Type B pancreatic cell (in vitro differentiated cells): ENCODE data around the gene ALKBH5. TPM values are rescaled to one million over a fixed set of nuclear protein-coding genes. Genes with fewer than 3 reads are reported as not detected.

Experiments
- DNase-seq: peaks from one replicate; pipeline ENCODE4 v3.0.0; 2021; ENCODE audit warnings: mixed read lengths; ENCODE audit not compliant: unreplicated experiment; ENCODE audit errors: extremely low spot score
- H3K27ac Mint-ChIP-seq: 2 replicates; pipeline ENCODE4 v1.8.0; 2021; ENCODE audit warnings: mild to moderate bottlenecking, mixed read lengths
- H3K27me3 Mint-ChIP-seq: 2 replicates; pipeline ENCODE4 v1.8.0; 2021; ENCODE audit warnings: mixed read lengths
- H3K36me3 Mint-ChIP-seq: 2 replicates; pipeline ENCODE4 v1.8.0; 2021; ENCODE audit warnings: mixed read lengths
- H3K4me1 Mint-ChIP-seq: one replicate; pipeline ENCODE4 v1.8.0; 2021; ENCODE audit warnings: mixed read lengths; ENCODE audit not compliant: unreplicated experiment
- H3K4me3 Mint-ChIP-seq: 2 replicates; pipeline ENCODE4 v1.8.0; 2021; ENCODE audit warnings: mild to moderate bottlenecking, mixed read lengths
- H3K9me3 Mint-ChIP-seq: 2 replicates; pipeline ENCODE4 v1.8.0; 2021; ENCODE audit warnings: mixed read lengths
- total RNA-seq: library from RNA; stranded (reverse); gene quantifications from 2 replicates; pipeline ENCODE4 v1.2.1, GENCODE V29; 2021; ENCODE audit warnings: low replicate concordance
- TF ChIP-seq, protein P1 (sequence below): fragments of 200-600 bp; sonication (generic); conservative IDR thresholded peaks from 2 replicates; pipeline ENCODE4 v1.5.0; 2021; ENCODE audit warnings: antibody characterized with exemption, mild to moderate bottlenecking

ALKBH5 gene
- total RNA-seq, 1 donor from 2014 or later, result 88.8 TPM

DNA sequence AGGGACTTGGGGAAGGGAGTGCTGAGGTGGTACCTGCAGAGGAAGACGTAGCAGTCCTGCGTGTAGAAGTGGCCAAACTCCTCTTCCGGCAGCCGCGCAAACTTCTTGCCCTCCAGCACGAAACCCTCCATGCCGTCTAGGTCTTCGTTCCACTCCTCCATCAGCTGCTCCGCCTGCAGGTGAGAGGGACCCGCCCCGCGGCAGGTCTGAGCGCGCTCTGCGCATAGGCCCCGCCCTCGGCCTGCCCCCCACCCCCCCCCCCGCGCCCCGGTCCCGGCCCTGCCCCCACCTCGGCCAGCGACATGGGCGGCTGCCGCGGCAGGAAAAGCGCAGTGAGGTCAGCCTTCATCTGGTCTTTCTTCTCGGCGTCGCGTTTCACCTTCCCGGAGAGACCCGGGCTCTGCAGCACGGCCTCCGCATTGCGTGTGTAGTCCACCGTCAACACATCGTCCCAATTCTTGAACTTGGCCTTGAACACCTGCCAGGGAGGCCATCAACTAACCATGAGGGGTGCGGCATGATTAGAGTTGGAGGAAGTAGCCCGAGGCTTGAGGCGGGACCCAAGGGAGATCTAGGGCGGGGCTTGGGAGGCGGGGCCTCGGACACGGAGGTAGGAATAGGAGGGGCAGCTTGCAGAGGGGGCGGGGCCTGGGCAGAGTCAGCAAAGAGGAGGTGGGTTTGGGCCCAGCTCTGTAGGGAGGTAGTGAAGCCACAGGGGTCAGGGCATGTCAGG lies 63.4 kb downstream of the ALKBH5 start:
- H3K27ac Mint-ChIP-seq, result peak overlapping the region; percentile 95
- H3K27me3 Mint-ChIP-seq, result no peaks in the 10 kb centered on the region
- peaks cover 12% of the 10 kb centered on the region for H3K36me3 Mint-ChIP-seq

GRCh38 chr17:18247613-18248001 lies 64.0 kb downstream of the ALKBH5 start:
- no peak for DNase-seq
- H3K27me3 Mint-ChIP-seq, result no peaks in the 10 kb centered on the region
- peaks cover 12% of the 10 kb centered on the region for H3K36me3 Mint-ChIP-seq
- peaks cover 15% of the 10 kb centered on the region for H3K4me1 Mint-ChIP-seq
- no peaks in the 10 kb centered on the region for H3K9me3 Mint-ChIP-seq
- TF ChIP-seq, protein P1, sequence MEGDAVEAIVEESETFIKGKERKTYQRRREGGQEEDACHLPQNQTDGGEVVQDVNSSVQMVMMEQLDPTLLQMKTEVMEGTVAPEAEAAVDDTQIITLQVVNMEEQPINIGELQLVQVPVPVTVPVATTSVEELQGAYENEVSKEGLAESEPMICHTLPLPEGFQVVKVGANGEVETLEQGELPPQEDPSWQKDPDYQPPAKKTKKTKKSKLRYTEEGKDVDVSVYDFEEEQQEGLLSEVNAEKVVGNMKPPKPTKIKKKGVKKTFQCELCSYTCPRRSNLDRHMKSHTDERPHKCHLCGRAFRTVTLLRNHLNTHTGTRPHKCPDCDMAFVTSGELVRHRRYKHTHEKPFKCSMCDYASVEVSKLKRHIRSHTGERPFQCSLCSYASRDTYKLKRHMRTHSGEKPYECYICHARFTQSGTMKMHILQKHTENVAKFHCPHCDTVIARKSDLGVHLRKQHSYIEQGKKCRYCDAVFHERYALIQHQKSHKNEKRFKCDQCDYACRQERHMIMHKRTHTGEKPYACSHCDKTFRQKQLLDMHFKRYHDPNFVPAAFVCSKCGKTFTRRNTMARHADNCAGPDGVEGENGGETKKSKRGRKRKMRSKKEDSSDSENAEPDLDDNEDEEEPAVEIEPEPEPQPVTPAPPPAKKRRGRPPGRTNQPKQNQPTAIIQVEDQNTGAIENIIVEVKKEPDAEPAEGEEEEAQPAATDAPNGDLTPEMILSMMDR, result no peak
- no peak overlapping the region for H3K4me3 Mint-ChIP-seq
- peak overlapping the region; percentile 95 for H3K27ac Mint-ChIP-seq

More for the DNA sequence above, 63.4 kb downstream of the ALKBH5 start:
- Mint-ChIP-seq H3K4me1 (peaks cover 15% of the 10 kb centered on the region), H3K4me3 (peak overlapping the region; percentile 85), H3K9me3 (no peaks in the 10 kb centered on the region)
- TF ChIP-seq, protein P1, result no peak
- no peak for DNase-seq

- Mint-ChIP-seq H3K4me1 (peaks cover 15% of the 10 kb centered on the region), H3K4me3 (peak overlapping the region; percentile 64), H3K27ac (peak overlapping the region; percentile 89), H3K9me3 (no peaks in the 10 kb centered on the region), H3K36me3 (peaks cover 12% of the 10 kb centered on the region), H3K27me3 (no peaks in the 10 kb centered on the region)
- no peak for DNase-seq
- TF ChIP-seq, protein P1, result peak; percentile 82
Observed at GRCh38 chr17:18248300-18248731, 64.7 kb downstream of the ALKBH5 start.

DNA sequence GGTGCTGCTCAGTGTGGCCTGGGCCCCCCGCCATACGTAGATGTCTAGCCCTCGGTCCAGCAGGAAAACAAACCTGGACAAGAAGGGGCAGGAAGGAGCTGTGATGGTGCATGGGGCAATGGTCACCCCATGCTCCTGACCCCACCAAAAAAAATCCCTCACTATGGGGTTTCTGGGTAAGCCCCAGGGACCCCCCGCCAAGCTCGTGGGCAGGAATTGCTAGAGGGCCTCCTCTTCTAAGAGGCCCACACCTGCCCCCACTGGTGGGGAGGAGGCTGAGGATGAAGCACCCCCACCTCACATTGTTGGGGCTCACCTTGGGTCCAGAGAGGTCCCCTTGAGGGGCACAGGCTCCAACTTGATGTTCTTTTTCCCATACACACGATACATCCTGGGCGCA lies 65.2 kb downstream of the ALKBH5 start:
- Mint-ChIP-seq H3K36me3 (peaks cover 12% of the 10 kb centered on the region), H3K4me3 (no peak overlapping the region), H3K27ac (peak overlapping the region; percentile 89), H3K27me3 (no peaks in the 10 kb centered on the region), H3K4me1 (peaks cover 15% of the 10 kb centered on the region), H3K9me3 (no peaks in the 10 kb centered on the region)
- no peak for DNase-seq
- TF ChIP-seq, protein P1, result no peak

DNA sequence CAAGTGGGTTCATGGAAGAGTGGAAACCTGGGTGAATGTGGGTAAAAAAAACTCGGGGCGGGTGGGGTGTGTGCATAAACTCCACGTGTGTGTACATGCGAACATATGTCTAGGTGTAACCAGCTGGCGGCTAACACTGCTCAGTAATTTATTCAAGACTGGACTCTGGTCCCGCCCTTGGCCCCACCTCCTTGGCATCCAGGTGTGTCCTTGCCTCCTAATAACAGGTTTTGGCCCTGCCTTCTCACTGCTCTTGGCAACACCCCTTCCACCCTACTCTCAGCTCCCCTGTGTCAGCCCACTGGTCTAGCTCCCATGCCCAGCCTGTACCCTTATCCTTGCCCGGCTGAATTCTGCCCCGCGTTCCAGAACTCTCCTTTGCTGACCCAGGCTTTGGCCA lies 66.6 kb downstream of the ALKBH5 start:
- Mint-ChIP-seq H3K4me3 (no peak overlapping the region), H3K36me3 (peaks cover 12% of the 10 kb centered on the region), H3K4me1 (peaks cover 15% of the 10 kb centered on the region), H3K9me3 (no peaks in the 10 kb centered on the region), H3K27ac (peak overlapping the region; percentile 62), H3K27me3 (no peaks in the 10 kb centered on the region)
- TF ChIP-seq, protein P1, result no peak
- no peak for DNase-seq
